Activated CD8-positive, alpha-beta memory T cell treated with anti-CD3 and anti-CD28 coated beads, Interleukin-2, amount 50 U/mL, for 1 hour (primary cell): Measurements from ENCODE around the gene BNIP1.

Source experiments
- DNase-seq: peaks from one replicate; pipeline ENCODE4 v3.0.0-alpha.2; 2020; ENCODE audit errors: extremely low read depth

The BNIP1 gene

GRCh38 chr5:173165177-173166016 lies 21.1 kb downstream of the BNIP1 start:
- no peak for DNase-seq

GRCh38 chr5:173172166-173172565 lies 27.8 kb downstream of the BNIP1 start:
- DNase-seq, result no peak

- no peak for DNase-seq
Measured at GRCh38 chr5:173175523-173175922, 31.2 kb downstream of the BNIP1 start.

GRCh38 chr5:173178369-173178910 lies 34.1 kb downstream of the BNIP1 start:
- no peak for DNase-seq

GRCh38 chr5:173180331-173180730 lies 36.0 kb downstream of the BNIP1 start:
- DNase-seq, result no peak

GRCh38 chr5:173187054-173187743 lies 42.9 kb downstream of the BNIP1 start:
- DNase-seq, result no peak

GRCh38 chr5:173188280-173188679 lies 43.9 kb downstream of the BNIP1 start:
- DNase-seq, result no peak

- no peak for DNase-seq
Measured at GRCh38 chr5:173191015-173191414, 46.7 kb downstream of the BNIP1 start.

GRCh38 chr5:173191561-173191960 lies 47.2 kb downstream of the BNIP1 start:
- DNase-seq, result no peak

- DNase-seq, result no peak
Measured at GRCh38 chr5:173192561-173192960, 48.2 kb downstream of the BNIP1 start.

GRCh38 chr5:173196133-173196952 lies 52.0 kb downstream of the BNIP1 start:
- DNase-seq, result no peak

- no peak for DNase-seq
Measured at GRCh38 chr5:173197375-173197891, 53.1 kb downstream of the BNIP1 start.

- no peak for DNase-seq
Measured at GRCh38 chr5:173198049-173198448, 53.7 kb downstream of the BNIP1 start.

- DNase-seq, result no peak
Measured at GRCh38 chr5:173200356-173200755, 56.0 kb downstream of the BNIP1 start.

GRCh38 chr5:173201636-173202265 lies 57.4 kb downstream of the BNIP1 start:
- no peak for DNase-seq

- no peak for DNase-seq
Measured at GRCh38 chr5:173202266-173202875, 58.0 kb downstream of the BNIP1 start.

GRCh38 chr5:173204185-173204979 lies 60.1 kb downstream of the BNIP1 start:
- no peak for DNase-seq

GRCh38 chr5:173205916-173206315 lies 61.6 kb downstream of the BNIP1 start:
- DNase-seq, result no peak

GRCh38 chr5:173208296-173208695 lies 64.0 kb downstream of the BNIP1 start:
- DNase-seq, result no peak

GRCh38 chr5:173210877-173211276 lies 66.5 kb downstream of the BNIP1 start:
- DNase-seq, result no peak
